Measurements from ENCODE around the gene RPS18. TPM values are rescaled to one million over a fixed set of nuclear protein-coding genes. Genes with fewer than 3 reads are reported as not detected.

RPS18 gene
- total and polyA plus RNA-seq, 9 of the 15 experiments (the other 6 are each of a cell fraction or from before 2014, with no cell fraction given), result 5,023 to 17,516 (median 8,131) TPM

DNA sequence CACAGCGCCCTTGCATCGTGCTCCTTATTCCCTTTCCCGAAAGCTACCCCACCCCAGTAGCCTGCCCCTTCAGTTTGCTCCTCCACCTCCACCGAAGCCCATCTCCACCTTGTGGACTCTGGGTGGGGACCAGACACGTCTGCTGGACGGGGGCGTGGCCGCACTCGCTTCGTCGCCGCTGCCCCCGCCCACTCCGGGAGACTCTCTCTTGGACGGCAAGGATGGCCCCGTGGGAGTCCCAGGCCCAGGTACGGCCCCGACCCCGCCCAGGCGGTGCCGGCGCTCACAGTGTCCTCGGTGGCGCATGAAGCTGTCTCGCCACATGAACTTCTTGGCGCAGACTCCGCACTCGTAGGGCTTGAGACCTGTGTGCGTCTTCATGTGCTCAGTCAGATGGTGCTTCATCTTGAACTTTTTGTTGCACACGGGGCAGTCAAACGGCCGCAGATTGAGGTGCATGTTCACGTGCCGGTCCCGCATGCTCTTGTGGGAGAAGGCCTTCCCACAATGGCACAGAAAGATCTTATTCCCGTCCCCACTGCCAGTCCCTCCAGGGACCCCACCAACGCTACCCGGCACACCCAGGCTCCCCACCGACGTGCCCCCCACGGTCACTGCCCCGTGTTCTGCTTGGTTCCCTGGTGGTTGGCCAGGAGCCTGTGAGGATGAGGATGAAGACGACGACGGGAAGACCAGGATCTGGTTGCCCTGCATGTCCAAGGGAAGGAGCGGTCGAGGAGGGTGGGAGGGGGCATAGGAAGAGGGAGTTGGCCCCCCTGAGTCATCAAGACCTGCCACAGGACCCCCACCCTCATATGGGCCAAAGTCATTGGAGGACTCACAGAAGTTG, 43.3 kb downstream of the RPS18 start (continued):
- TF ChIP-seq SIN3A (IDR thresholded peaks at IDR 0.05; ENCODE audit: borderline replicate concordance in 2 of 2, control insufficient read depth in 1 of 2, low read depth in 2 of 2, low read length in 2 of 2), result peak in 1 of 2 experiments; percentile 66; a peak in 2 of 4 replicates
- no peak for TF ChIP-seq TRIM24 (IDR thresholded peaks at IDR 0.05)
- TF ChIP-seq, protein P1, sequence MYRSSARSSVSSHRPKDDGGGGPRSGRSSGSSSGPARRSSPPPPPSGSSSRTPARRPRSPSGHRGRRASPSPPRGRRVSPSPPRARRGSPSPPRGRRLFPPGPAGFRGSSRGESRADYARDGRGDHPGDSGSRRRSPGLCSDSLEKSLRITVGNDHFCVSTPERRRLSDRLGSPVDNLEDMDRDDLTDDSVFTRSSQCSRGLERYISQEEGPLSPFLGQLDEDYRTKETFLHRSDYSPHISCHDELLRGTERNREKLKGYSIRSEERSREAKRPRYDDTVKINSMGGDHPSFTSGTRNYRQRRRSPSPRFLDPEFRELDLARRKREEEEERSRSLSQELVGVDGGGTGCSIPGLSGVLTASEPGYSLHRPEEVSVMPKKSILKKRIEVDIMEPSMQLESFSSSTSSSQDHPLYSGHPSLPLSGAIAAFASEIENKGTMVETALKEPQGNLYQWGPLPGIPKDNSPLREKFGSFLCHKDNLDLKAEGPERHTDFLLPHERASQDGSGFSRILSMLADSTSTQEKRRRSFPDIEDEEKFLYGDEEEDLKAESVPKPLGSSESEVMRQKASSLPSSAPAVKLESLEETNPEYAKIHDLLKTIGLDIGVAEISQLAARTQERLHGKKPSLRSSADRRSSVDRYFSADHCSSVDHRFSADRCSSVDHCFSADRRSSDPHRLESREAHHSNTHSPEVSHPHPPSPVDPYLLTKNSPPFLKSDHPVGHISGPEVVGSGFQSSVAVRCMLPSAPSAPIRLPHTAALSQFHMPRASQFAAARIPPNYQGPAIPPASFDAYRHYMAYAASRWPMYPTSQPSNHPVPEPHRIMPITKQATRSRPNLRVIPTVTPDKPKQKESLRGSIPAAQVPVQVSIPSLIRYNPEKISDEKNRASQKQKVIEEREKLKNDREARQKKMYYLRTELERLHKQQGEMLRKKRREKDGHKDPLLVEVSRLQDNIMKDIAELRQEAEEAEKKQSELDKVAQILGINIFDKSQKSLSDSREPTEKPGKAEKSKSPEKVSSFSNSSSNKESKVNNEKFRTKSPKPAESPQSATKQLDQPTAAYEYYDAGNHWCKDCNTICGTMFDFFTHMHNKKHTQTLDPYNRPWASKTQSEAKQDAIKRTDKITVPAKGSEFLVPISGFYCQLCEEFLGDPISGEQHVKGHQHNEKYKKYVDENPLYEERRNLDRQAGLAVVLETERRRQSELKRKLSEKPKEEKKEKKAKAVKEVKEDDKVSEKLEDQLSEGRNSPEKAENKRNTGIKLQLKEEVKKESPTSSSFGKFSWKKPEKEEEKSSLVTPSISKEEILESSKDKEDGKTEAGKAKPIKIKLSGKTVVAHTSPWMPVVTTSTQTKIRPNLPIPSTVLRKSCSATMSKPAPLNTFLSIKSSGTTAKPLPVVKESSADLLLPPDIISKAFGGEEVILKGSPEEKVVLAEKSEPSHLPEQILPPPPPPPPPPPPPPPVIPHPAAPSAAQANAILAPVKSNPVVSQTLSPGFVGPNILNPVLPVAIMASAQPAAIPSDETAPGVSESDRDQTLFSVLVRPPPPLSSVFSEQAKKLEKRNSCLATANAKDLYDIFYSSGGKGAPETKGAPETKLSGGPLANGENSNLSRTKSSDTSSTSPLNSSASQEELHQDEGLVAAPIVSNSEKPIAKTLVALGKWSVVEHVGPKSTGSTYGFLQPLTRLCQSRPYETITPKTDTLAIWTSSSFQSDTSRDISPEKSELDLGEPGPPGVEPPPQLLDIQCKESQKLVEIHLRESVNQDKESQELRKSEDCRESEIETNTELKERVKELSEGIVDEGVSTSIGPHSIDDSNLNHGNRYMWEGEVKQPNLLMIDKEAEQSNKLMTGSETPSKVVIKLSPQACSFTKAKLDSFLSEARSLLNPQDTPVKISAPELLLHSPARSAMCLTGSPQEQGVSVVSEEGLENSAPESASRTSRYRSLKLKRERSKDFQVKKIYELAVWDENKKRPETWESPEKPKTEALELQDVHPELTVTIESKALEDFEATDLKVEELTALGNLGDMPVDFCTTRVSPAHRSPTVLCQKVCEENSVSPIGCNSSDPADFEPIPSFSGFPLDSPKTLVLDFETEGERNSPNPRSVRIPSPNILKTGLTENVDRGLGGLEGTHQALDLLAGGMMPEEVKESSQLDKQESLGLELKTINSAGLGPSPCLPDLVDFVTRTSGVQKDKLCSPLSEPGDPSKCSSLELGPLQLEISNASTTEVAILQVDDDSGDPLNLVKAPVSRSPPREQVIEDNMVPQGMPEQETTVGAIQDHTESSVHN (IDR thresholded peaks at IDR 0.05; ENCODE audit: borderline replicate concordance in 1 of 2, low read depth in 1 of 2), result no peak
- no peak for TF ChIP-seq NR2C2 (CRISPR knock-in tag; IDR thresholded peaks at IDR 0.05)
- TF ChIP-seq NR2C2 (tag; IDR thresholded peaks at IDR 0.05), result no peak; the same call in 1 of the 2 replicates
- TF ChIP-seq, protein P2, sequence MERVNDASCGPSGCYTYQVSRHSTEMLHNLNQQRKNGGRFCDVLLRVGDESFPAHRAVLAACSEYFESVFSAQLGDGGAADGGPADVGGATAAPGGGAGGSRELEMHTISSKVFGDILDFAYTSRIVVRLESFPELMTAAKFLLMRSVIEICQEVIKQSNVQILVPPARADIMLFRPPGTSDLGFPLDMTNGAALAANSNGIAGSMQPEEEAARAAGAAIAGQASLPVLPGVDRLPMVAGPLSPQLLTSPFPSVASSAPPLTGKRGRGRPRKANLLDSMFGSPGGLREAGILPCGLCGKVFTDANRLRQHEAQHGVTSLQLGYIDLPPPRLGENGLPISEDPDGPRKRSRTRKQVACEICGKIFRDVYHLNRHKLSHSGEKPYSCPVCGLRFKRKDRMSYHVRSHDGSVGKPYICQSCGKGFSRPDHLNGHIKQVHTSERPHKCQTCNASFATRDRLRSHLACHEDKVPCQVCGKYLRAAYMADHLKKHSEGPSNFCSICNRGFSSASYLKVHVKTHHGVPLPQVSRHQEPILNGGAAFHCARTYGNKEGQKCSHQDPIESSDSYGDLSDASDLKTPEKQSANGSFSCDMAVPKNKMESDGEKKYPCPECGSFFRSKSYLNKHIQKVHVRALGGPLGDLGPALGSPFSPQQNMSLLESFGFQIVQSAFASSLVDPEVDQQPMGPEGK (CRISPR knock-in tag; IDR thresholded peaks at IDR 0.05; ENCODE audit: borderline replicate concordance), result no peak
- TF ChIP-seq, protein P3, sequence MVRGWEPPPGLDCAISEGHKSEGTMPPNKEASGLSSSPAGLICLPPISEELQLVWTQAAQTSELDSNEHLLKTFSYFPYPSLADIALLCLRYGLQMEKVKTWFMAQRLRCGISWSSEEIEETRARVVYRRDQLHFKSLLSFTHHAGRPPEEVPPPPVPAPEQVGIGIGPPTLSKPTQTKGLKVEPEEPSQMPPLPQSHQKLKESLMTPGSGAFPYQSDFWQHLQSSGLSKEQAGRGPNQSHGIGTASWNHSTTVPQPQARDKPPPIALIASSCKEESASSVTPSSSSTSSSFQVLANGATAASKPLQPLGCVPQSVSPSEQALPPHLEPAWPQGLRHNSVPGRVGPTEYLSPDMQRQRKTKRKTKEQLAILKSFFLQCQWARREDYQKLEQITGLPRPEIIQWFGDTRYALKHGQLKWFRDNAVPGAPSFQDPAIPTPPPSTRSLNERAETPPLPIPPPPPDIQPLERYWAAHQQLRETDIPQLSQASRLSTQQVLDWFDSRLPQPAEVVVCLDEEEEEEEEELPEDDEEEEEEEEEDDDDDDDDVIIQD (CRISPR knock-in tag; IDR thresholded peaks at IDR 0.05), result no peak
- TF ChIP-seq CC2D1A (IDR thresholded peaks at IDR 0.05), result no peak
- TF ChIP-seq GATA2 (CRISPR knock-in tag; IDR thresholded peaks at IDR 0.05), result no peak
- TF ChIP-seq CBX8 (IDR thresholded peaks at IDR 0.05; ENCODE audit: borderline replicate concordance, extremely low read depth, low read depth, low read length, poor library complexity, severe bottlenecking), result no peak
- TF ChIP-seq MEF2A (IDR thresholded peaks at IDR 0.05; ENCODE audit: control insufficient read depth, low read depth, low read length), result no peak
- TF ChIP-seq, protein P4, sequence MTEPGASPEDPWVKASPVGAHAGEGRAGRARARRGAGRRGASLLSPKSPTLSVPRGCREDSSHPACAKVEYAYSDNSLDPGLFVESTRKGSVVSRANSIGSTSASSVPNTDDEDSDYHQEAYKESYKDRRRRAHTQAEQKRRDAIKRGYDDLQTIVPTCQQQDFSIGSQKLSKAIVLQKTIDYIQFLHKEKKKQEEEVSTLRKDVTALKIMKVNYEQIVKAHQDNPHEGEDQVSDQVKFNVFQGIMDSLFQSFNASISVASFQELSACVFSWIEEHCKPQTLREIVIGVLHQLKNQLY (CRISPR knock-in tag; conservative IDR thresholded peaks at IDR 0.05), result no peak
- TF ChIP-seq ZNF717 (CRISPR knock-in tag; IDR thresholded peaks at IDR 0.05), result no peak

Data from K562 (cell line).